HL-60 (cell line): ENCODE data around the gene SESN2.
A peak's percentile ranks its signal among the peaks of the same experiment; 100 is the strongest.

Source experiments
- DNase-seq, 2 experiments: peaks; one replicate each; pipeline ENCODE4 v3.0.0-alpha.2; 2010 to 2020; ENCODE audit warnings: low read depth in 1 of 2, low spot score in 1 of 2
- H3K27ac ChIP-seq: fragments of 250-450 bp; sonication (Bioruptor Pico); replicated peaks from 2 replicates; pipeline ENCODE4 v1.5.1; 2020; ENCODE audit warnings: mild to moderate bottlenecking, moderate library complexity
- H3K27me3 ChIP-seq: fragments of 250-450 bp; sonication (Bioruptor Pico); 2 replicates; pipeline ENCODE4 v1.5.1; 2021; ENCODE audit warnings: mild to moderate bottlenecking, moderate library complexity; ENCODE audit not compliant: insufficient read depth, poor library complexity, severe bottlenecking
- H3K4me3 ChIP-seq: replicated peaks from 2 replicates; pipeline ENCODE4 v1.5.1; 2011; ENCODE audit warnings: mild to moderate bottlenecking, control low read depth, low read length; ENCODE audit not compliant: insufficient read depth
- CTCF ChIP-seq: IDR thresholded peaks from one replicate; pipeline ENCODE4 v1.5.1; 2011; ENCODE audit warnings: low read length, control low read depth, inconsistent platforms; ENCODE audit not compliant: insufficient read depth
- GABPA ChIP-seq: IDR thresholded peaks from 2 replicates; pipeline ENCODE4 v1.6.1; 2012; ENCODE audit warnings: low read depth
- POLR2AphosphoS5 ChIP-seq: IDR thresholded peaks from 2 replicates; pipeline ENCODE4 v1.6.1; 2012; ENCODE audit warnings: low read depth
- REST ChIP-seq: IDR thresholded peaks from 2 replicates; pipeline ENCODE4 v1.6.1; 2012; ENCODE audit warnings: low read depth; ENCODE audit not compliant: insufficient replicate concordance
- SPI1 ChIP-seq: IDR thresholded peaks from 2 replicates; pipeline ENCODE4 v1.6.1; 2012; ENCODE audit warnings: low read depth, mild to moderate bottlenecking, borderline replicate concordance

The SESN2 gene

GRCh38 chr1:28308750-28309149, 49.4 kb downstream of the SESN2 start:
- Histone ChIP-seq H3K27ac (no peak overlapping the region), H3K27me3 (no peaks in the 10 kb centered on the region), H3K4me3 (no peak overlapping the region)
- no peak for DNase-seq
- no peak for TF ChIP-seq SPI1
- no peak for TF ChIP-seq CTCF
- TF ChIP-seq GABPA: no peak
- no peak for TF ChIP-seq REST
- no peak for TF ChIP-seq POLR2AphosphoS5

- peak in 1 of 2 experiments; percentile 19 for DNase-seq
- Histone ChIP-seq H3K4me3 (no peak overlapping the region), H3K27me3 (no peaks in the 10 kb centered on the region), H3K27ac (no peak overlapping the region)
- TF ChIP-seq POLR2AphosphoS5 (no peak), REST (no peak), SPI1 (no peak), CTCF (no peak), GABPA (no peak)
Measured at GRCh38 chr1:28309702-28310101, 50.4 kb downstream of the SESN2 start.

GRCh38 chr1:28313702-28314546, 54.6 kb downstream of the SESN2 start:
- TF ChIP-seq GABPA (no peak), CTCF (no peak), REST (no peak), SPI1 (0 out of 2 replicates have a peak, but pooled peaks have one; percentile 25), POLR2AphosphoS5 (no peak)
- DNase-seq: peak in 1 of 2 experiments; percentile 45
- Histone ChIP-seq H3K27ac (no peak overlapping the region), H3K4me3 (no peak overlapping the region), H3K27me3 (no peaks in the 10 kb centered on the region)
